GM21423 (cell line): ENCODE results near the gene PCSK7.

Experiments
- ATAC-seq: cut with Tn5 transposase; IDR thresholded peaks from one replicate; pipeline ENCODE4 v1.9.1; 2021; ENCODE audit warnings: mild to moderate bottlenecking, moderate library complexity; ENCODE audit not compliant: unreplicated experiment

Gene PCSK7

GRCh38 chr11:117166491-117166890 is 65.4 kb downstream of the PCSK7 start:
- no peak for ATAC-seq

- ATAC-seq, result no peak
Measured at GRCh38 chr11:117160826-117161225, 71.0 kb downstream of the PCSK7 start.

GRCh38 chr11:117159892-117160291 is 72.0 kb downstream of the PCSK7 start:
- ATAC-seq, result no peak

GRCh38 chr11:117157507-117157906 is 74.4 kb downstream of the PCSK7 start:
- ATAC-seq, result no peak

DNA sequence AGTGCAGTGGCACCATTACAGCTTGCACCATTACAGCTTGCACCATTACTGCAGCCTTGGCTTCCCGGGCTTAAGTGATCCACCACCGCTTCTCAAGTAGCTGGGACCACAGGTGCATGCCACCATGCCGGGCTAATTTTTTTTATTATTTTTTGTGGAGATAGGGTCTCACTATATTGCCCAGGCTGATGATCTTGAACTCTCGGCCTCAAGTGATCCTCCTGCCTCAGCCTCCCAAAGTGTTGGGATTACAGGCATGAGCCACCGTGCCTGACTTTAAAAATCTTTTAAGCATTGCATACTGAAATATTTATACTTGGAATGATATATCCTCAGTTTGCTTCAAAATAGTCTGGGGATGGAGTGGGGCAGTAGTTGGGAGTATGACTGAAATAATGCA is 77.4 kb downstream of the PCSK7 start:
- ATAC-seq, result no peak
